ENCODE results near the gene ACTR3C.
"Not testable (repeated sequence)": the region's sequence is repeated elsewhere in the genome, so short reads cannot be mapped to it uniquely, and the experiment has no call there.

DNA sequence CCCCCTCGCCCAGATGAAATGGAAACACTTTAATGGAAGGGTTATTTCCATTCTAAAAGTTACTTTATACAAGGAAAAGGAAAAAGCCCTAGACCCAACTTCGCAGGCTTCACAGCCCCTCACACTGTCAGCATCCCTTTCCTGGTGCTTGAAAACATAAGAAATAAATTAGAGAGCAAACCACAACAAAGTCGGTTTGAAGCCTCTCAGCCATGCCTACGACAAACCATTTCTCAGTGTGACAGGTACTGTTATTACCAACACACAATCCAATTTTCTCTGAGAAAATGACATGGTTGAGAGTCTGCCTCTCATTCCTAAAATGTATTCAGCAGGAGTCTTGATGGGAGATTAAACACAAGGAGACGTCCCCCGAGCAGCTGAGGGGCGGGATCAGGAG, 51.4 kb downstream of the ACTR3C start:
- TF ChIP-seq, protein P1, sequence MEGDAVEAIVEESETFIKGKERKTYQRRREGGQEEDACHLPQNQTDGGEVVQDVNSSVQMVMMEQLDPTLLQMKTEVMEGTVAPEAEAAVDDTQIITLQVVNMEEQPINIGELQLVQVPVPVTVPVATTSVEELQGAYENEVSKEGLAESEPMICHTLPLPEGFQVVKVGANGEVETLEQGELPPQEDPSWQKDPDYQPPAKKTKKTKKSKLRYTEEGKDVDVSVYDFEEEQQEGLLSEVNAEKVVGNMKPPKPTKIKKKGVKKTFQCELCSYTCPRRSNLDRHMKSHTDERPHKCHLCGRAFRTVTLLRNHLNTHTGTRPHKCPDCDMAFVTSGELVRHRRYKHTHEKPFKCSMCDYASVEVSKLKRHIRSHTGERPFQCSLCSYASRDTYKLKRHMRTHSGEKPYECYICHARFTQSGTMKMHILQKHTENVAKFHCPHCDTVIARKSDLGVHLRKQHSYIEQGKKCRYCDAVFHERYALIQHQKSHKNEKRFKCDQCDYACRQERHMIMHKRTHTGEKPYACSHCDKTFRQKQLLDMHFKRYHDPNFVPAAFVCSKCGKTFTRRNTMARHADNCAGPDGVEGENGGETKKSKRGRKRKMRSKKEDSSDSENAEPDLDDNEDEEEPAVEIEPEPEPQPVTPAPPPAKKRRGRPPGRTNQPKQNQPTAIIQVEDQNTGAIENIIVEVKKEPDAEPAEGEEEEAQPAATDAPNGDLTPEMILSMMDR (IDR thresholded peaks at IDR 0.05) = not testable (repeated sequence)
- TF ChIP-seq EZH2 (IDR thresholded peaks at IDR 0.05; ENCODE audit: borderline replicate concordance, insufficient read depth, low read depth, low read length, poor library complexity, severe bottlenecking) = not testable (repeated sequence)
